ENCODE data around the gene THSD4.

GRCh38 chr15:71591057-71591456, 475.8 kb downstream of the THSD4 start:
- TF ChIP-seq, protein P1, sequence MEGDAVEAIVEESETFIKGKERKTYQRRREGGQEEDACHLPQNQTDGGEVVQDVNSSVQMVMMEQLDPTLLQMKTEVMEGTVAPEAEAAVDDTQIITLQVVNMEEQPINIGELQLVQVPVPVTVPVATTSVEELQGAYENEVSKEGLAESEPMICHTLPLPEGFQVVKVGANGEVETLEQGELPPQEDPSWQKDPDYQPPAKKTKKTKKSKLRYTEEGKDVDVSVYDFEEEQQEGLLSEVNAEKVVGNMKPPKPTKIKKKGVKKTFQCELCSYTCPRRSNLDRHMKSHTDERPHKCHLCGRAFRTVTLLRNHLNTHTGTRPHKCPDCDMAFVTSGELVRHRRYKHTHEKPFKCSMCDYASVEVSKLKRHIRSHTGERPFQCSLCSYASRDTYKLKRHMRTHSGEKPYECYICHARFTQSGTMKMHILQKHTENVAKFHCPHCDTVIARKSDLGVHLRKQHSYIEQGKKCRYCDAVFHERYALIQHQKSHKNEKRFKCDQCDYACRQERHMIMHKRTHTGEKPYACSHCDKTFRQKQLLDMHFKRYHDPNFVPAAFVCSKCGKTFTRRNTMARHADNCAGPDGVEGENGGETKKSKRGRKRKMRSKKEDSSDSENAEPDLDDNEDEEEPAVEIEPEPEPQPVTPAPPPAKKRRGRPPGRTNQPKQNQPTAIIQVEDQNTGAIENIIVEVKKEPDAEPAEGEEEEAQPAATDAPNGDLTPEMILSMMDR (IDR thresholded peaks at IDR 0.05; ENCODE audit: poor library complexity, severe bottlenecking): no peak
- TF ChIP-seq POLR2AphosphoS5 (IDR thresholded peaks at IDR 0.05): no peak
- TF ChIP-seq REST (IDR thresholded peaks at IDR 0.05; ENCODE audit: borderline replicate concordance): no peak
- TF ChIP-seq EZH2 (IDR thresholded peaks at IDR 0.05; ENCODE audit: borderline replicate concordance, insufficient read depth, low read length, poor library complexity, severe bottlenecking): no peak
- TF ChIP-seq EP300 (conservative IDR thresholded peaks at IDR 0.05; ENCODE audit: poor library complexity, severe bottlenecking): no peak
- no peak for TF ChIP-seq SMC3 (conservative IDR thresholded peaks at IDR 0.05; ENCODE audit: poor library complexity)
- no peak for TF ChIP-seq MXI1 (conservative IDR thresholded peaks at IDR 0.05; ENCODE audit: poor library complexity, severe bottlenecking)
- TF ChIP-seq TAF1 (IDR thresholded peaks at IDR 0.05; ENCODE audit: low read depth): no peak

Data from neural cell (in vitro differentiated cells).